ENCODE measurements around the gene ANKRD65. TPM values are rescaled to one million over a fixed set of nuclear protein-coding genes. Genes with fewer than 3 reads are reported as not detected.
"Not testable (repeated sequence)": the region's sequence is repeated elsewhere in the genome, so short reads cannot be mapped to it uniquely, and the experiment has no call there.

ANKRD65 gene
- total RNA-seq, 4 donors from 2014 or later: 13.8 to 32.6 (median 19.4) TPM

DNA sequence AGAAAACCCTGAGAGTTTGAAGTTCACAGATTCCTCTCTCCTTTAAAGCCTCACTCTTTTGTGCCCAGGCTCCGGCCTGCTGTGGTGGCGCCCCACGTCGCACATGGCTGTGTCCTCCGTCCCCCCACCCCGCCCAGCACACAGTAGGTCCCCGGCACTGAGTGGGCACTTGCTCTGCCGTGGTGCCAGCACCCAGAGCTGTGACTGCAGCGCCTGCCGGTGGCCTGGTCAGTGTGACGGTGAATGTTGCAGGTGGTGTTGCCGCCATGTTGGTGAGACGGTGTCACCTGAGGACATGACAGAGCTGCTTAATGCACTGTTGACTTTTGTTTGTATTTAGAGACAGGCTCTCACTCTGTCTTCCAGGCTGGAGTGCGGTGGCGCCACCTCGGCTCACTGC lies 31.8 kb upstream of the ANKRD65 start:
- Histone ChIP-seq H3K36me3 (no peaks in the 10 kb centered on the region), H3K9me3 (no peaks in the 10 kb centered on the region), H3K27me3 (no peaks in the 10 kb centered on the region), H3K27ac (no peak overlapping the region), H3K4me3 (no peak overlapping the region), H3K4me1 (no peaks in the 10 kb centered on the region)
- TF ChIP-seq, protein P1, sequence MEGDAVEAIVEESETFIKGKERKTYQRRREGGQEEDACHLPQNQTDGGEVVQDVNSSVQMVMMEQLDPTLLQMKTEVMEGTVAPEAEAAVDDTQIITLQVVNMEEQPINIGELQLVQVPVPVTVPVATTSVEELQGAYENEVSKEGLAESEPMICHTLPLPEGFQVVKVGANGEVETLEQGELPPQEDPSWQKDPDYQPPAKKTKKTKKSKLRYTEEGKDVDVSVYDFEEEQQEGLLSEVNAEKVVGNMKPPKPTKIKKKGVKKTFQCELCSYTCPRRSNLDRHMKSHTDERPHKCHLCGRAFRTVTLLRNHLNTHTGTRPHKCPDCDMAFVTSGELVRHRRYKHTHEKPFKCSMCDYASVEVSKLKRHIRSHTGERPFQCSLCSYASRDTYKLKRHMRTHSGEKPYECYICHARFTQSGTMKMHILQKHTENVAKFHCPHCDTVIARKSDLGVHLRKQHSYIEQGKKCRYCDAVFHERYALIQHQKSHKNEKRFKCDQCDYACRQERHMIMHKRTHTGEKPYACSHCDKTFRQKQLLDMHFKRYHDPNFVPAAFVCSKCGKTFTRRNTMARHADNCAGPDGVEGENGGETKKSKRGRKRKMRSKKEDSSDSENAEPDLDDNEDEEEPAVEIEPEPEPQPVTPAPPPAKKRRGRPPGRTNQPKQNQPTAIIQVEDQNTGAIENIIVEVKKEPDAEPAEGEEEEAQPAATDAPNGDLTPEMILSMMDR (IDR thresholded peaks at IDR 0.05): no peak
- no peak for TF ChIP-seq EP300 (IDR thresholded peaks at IDR 0.05)
- TF ChIP-seq POLR2A (IDR thresholded peaks at IDR 0.05): no peak
- WGBS, 2 donors: 90 to 91% methylated on average over 8 to 16 of the region's 16 CpGs
- no peak for DNase-seq (ENCODE audit: low spot score in 2 of 2)

GRCh38 chr1:1452365-1452739 lies 31.3 kb upstream of the ANKRD65 start:
- H3K27me3 ChIP-seq: not testable (repeated sequence)
- WGBS, 2 donors: 74 to 93% methylated on average over 2 to 8 of the region's 8 CpGs

DNA sequence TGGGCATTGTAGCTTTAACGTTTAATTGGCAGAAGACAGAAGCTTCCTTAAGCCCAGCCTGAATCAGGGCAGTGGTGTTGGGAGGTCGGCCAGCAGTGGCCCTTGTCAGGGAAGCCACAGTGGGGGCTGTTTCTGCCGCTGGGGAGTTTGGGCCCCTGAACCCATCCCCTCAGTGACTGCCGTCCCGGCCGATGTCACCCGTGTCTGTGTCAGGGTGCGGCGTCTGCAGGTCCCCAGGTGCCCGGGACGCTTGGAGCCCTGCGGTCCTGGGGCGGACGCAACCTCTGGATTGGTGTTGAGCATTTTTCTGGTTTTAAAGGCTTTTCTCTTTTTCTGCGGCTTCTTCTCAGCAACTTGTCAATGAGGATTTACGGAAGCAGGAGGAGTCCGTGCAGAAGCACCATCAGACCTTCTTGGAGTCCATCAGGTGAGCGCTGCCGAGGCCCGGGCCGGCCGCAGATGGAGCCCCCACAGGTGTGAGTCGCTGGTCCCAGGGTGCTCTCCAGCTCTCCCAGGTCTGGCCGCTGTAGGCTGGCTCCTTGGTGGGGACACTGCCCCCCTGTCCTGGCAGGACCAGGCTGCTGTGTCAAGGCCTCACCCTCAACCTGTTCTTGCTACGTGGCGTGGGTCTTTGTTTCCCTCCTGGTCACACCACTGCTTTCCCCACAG lies 30.8 kb upstream of the ANKRD65 start:
- 90% methylated on average over 26 of the region's 26 CpGs for WGBS, 2 donors
- TF ChIP-seq, protein P1 (IDR thresholded peaks at IDR 0.05): no peak
- TF ChIP-seq POLR2A (IDR thresholded peaks at IDR 0.05): no peak
- no peak for TF ChIP-seq EP300 (IDR thresholded peaks at IDR 0.05)
- H3K27ac ChIP-seq: no peak overlapping the region
- H3K4me1 ChIP-seq: no peaks in the 10 kb centered on the region
- no peak overlapping the region for H3K4me3 ChIP-seq
- no peak for DNase-seq (ENCODE audit: low spot score in 2 of 2)
- H3K36me3 ChIP-seq: no peaks in the 10 kb centered on the region
- no peaks in the 10 kb centered on the region for H3K9me3 ChIP-seq
- no peaks in the 10 kb centered on the region for H3K27me3 ChIP-seq

More at GRCh38 chr1:1452365-1452739, 31.3 kb upstream of the ANKRD65 start:
- H3K27ac ChIP-seq; H3K36me3 ChIP-seq; H3K4me1 ChIP-seq; DNase-seq (ENCODE audit: low spot score in 2 of 2); H3K4me3 ChIP-seq; H3K9me3 ChIP-seq: not testable (repeated sequence)

DNA sequence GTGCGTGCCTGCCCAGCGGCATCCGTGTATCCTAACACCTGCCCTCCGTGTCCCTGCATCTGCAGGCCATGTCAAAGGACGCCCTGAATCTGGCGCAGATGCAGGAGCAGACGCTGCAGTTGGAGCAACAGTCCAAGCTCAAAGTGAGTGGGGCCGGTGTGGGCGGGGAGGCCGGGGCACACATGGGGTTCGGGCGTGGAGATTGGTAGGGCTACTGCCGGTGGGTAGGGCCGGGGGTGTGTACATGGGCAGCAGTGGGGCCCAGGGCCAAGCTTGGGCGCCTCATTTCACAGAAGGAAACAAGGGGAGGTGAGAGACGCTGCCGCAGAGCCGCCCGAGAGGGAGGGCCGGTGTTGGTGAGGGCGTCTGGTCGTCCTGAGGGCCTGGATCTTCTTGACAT lies 29.5 kb upstream of the ANKRD65 start:
- H3K27ac ChIP-seq; H3K36me3 ChIP-seq; H3K4me1 ChIP-seq; H3K27me3 ChIP-seq; H3K9me3 ChIP-seq; H3K4me3 ChIP-seq; DNase-seq (ENCODE audit: low spot score in 2 of 2): not testable (repeated sequence)
- WGBS, 2 donors: 83 to 84% methylated on average over 22 of the region's 22 CpGs

- Histone ChIP-seq H3K9me3 (no peaks in the 10 kb centered on the region), H3K27me3 (no peaks in the 10 kb centered on the region), H3K4me1 (no peaks in the 10 kb centered on the region), H3K27ac (no peak within 1 kb of the TSS), H3K36me3 (no peaks in the 10 kb centered on the region), H3K4me3 (no peak within 1 kb of the TSS)
- 80 to 91% methylated on average over 6 of the region's 6 CpGs for WGBS, 2 donors
- TF ChIP-seq POLR2A (IDR thresholded peaks at IDR 0.05): no peak
- TF ChIP-seq, protein P1 (IDR thresholded peaks at IDR 0.05): no peak
- no peak for DNase-seq (ENCODE audit: low spot score in 2 of 2)
Measured at GRCh38 chr1:1449099-1449739, 28.1 kb upstream of the ANKRD65 start, which contains the start of gene ATAD3C. ATAD3C (plus strand) TSS chr1:1449689; CDS start chr1:1450684, 995 bp downstream.

DNA sequence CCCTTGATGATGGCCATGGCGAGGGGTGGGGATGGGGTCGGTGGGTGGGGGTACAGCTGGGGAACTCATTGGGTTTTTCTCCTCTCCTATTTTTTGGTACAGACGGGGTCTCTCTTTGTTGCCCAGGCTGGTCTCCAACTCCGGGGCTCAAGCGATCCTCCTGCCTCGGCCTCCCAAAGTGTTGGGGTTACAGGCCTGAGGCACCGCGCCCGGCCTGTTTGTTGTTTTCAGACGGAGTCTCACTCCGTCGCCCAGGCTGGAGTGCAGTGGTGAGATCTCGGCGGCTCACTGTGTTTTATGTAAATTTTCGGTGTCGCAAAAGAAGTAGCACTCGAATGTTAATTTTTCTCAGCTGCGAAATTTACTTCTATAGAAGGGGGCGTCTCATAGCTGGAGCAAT lies 25.6 kb upstream of the ANKRD65 start:
- DNase-seq (ENCODE audit: low spot score in 2 of 2); H3K36me3 ChIP-seq; H3K4me3 ChIP-seq; H3K4me1 ChIP-seq; H3K27ac ChIP-seq; H3K9me3 ChIP-seq; H3K27me3 ChIP-seq: not testable (repeated sequence)
- 87 to 93% methylated on average over 19 of the region's 19 CpGs for WGBS, 2 donors
